GM12864 (cell line): ENCODE measurements around the gene DRC7.

Experiments used
- DNase-seq: peaks from one replicate; pipeline ENCODE4 v3.0.0-alpha.2; 2011; ENCODE audit warnings: low read depth
- H3K4me3 ChIP-seq: 2 replicates; pipeline ENCODE4 v1.5.1; 2011; ENCODE audit warnings: mild to moderate bottlenecking, low read depth, low read length, control low read depth
- TF ChIP-seq, protein P1 (sequence below): IDR thresholded peaks from 2 replicates; pipeline ENCODE4 v1.5.1; 2011; ENCODE audit warnings: low read depth, mild to moderate bottlenecking, moderate library complexity, low read length, control low read depth, inconsistent platforms; ENCODE audit errors: missing control alignments

Gene DRC7

GRCh38 chr16:57766714-57767348 lies 72.2 kb downstream of the DRC7 start:
- no peak for DNase-seq
- TF ChIP-seq, protein P1, sequence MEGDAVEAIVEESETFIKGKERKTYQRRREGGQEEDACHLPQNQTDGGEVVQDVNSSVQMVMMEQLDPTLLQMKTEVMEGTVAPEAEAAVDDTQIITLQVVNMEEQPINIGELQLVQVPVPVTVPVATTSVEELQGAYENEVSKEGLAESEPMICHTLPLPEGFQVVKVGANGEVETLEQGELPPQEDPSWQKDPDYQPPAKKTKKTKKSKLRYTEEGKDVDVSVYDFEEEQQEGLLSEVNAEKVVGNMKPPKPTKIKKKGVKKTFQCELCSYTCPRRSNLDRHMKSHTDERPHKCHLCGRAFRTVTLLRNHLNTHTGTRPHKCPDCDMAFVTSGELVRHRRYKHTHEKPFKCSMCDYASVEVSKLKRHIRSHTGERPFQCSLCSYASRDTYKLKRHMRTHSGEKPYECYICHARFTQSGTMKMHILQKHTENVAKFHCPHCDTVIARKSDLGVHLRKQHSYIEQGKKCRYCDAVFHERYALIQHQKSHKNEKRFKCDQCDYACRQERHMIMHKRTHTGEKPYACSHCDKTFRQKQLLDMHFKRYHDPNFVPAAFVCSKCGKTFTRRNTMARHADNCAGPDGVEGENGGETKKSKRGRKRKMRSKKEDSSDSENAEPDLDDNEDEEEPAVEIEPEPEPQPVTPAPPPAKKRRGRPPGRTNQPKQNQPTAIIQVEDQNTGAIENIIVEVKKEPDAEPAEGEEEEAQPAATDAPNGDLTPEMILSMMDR = no peak

DNA sequence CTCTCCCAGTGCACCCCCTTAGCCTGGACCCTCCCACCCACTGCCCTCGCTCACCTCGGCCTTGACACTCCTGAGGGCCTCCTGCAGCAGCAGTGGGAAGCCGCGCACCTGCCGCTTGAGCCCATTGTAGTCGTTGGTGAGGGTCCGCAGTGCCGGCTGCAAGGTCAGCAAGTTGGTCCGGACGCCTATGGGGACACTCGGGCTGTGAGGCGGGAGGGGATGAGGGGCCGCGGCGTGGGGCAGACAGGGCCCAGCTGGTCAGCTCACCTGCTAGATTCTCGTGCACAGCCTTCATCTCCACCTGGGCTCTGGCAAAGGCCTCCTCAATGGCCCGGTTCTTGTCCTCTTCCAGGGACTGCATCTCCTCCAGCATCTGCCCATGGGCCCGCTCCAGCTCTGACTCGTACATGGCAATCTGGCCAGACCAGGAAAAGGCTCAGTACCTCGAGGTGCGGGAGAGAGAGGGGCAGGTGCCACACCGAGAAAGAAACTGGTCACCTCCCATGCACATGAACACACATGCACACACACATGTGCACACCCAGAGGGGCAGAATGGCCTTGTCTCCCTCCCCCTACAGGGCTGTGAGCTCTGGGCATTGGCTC lies 75.0 kb downstream of the DRC7 start:
- no peak for DNase-seq
- no peak overlapping the region for H3K4me3 ChIP-seq
- TF ChIP-seq, protein P1 = no peak

More at GRCh38 chr16:57766714-57767348, 72.2 kb downstream of the DRC7 start:
- no peak overlapping the region for H3K4me3 ChIP-seq

DNA sequence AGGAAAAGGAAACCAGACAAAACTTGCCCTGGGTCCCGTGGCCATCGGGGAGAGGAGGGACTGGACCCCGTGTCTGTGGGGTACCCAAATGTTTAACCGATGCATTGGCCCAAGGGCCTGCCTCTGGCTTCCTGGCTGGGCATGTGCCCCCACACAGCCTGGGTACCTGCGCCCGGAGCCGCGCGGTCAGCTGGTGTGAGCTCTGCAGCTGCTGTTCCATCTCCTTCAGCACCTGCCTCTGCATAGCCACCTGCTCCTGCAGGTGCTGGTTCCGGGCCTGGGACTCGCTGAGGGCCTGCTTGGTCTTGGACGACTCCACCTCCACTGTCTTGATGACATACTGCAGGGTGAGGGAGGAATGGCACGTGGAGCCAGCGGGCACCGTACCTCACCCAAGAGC lies 75.8 kb downstream of the DRC7 start:
- H3K4me3 ChIP-seq = no peak overlapping the region
- TF ChIP-seq, protein P1 = no peak
- no peak for DNase-seq

- no peak for DNase-seq
- TF ChIP-seq, protein P1 = no peak
- no peak overlapping the region for H3K4me3 ChIP-seq
Observed at GRCh38 chr16:57771141-57771785, 76.7 kb downstream of the DRC7 start.

GRCh38 chr16:57773019-57773418 lies 78.4 kb downstream of the DRC7 start:
- no peak for DNase-seq
- TF ChIP-seq, protein P1 = no peak
- H3K4me3 ChIP-seq = no peak overlapping the region

DNA sequence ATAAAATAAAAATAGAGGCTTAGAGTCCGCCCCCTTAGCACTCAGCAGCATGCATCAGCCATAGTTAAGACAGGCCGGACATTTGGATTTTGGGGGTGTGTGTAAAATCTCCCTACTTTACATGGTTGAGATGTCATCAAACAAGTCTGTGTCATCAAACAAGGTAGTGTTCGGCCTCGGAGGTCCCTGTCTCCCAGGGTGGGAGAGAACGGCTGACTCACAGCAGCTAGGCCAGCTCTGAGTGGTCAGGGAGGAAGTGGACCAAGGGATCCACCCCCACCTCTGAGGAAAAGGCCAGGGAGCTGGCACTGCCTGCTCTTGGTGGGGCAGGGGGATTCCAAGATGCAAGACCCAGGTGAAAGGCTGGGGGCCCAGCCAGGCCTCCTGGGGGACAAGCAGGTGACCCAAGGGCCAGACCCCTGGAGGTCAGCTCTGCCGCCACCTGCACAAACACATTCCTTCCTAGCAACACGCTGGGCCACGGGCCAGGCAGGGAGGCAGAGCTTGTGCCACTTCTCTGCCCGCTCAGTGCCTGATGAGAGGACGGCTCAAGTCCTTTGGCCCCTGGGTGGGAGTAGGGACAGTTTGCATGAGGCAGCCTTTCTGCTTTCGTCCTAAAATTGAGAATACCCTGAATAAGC lies 79.2 kb downstream of the DRC7 start:
- H3K4me3 ChIP-seq = no peak overlapping the region
- TF ChIP-seq, protein P1 = no peak
- DNase-seq = no peak
